Mammary epithelial cell (primary cell): Measurements from ENCODE around the gene SYNJ2.

Source experiments
- CTCF ChIP-seq, 2 donors: IDR thresholded peaks in 1 of 2; conservative IDR thresholded peaks in 1 of 2; 2 replicates each; pipeline ENCODE4 v1.5.1; 2011 to 2012; ENCODE audit warnings: inconsistent platforms in 2 of 2, low read length in 2 of 2, mild to moderate bottlenecking in 2 of 2, control low read depth in 1 of 2, low read depth in 1 of 2; ENCODE audit not compliant: insufficient read depth in 1 of 2; ENCODE audit errors: extremely low read depth in 1 of 2
- EZH2 ChIP-seq: IDR thresholded peaks from 2 replicates; pipeline ENCODE4 v1.6.1; 2012; ENCODE audit warnings: low read length, inconsistent platforms, borderline replicate concordance

- peak in 1 of 2 donors; percentile 5 for TF ChIP-seq CTCF (conservative IDR thresholded peaks at IDR 0.05 in 1 of 2, IDR thresholded peaks at IDR 0.05 in 1 of 2; ENCODE audit: extremely low read depth in 1 of 2, insufficient read depth in 1 of 2, low read depth in 1 of 2, low read length in 2 of 2)
- TF ChIP-seq EZH2: no peak
These were observed 87.5 kb downstream of the SYNJ2 start for GRCh38 chr6:158068893-158069799.
